ENCODE data around the gene PTPRN2. TPM values are rescaled to one million over a fixed set of nuclear protein-coding genes. Genes with fewer than 3 reads are reported as not detected.

Gene PTPRN2
- polyA plus RNA-seq, 2 donors, result 0.37 to 0.40 TPM

DNA sequence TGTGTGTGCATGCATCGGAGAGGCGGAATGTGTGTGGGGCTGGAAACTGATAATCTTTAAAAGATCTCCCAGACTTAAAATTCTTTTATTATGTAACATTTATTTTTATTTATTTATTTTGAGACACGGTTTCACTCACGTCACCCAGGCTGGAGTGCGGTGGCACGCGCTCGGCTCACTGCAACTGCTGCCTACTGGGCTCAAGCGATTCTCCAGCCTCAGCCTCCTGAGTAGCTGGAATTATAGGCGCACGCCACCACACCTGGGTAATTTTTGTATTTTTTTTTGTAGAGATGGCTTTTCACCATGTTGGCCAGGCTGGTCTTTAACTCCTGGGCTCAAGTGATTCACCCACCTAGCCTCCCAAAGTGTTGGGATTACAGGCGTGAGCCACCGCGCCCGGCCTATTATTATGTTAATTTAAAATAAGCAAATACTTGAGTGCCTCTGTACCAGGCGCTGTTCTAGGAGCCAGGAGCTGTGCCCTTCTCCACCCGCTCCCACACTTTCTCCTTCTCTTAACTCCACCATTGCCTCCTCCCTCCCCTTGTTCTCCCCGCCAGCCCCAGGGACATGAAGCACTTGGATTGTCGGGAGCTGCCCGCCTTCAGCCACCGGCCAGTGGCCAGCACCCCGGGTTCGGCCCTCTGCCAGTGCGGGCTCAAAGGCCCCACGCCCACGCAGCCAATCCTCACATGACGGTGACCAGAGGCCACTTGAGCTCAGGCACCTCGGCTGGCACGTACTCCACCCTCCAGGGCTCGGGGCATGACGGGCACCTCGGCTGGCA, 1087.3 kb downstream of the PTPRN2 start:
- Histone ChIP-seq H3K4me3 (ENCODE audit: low read depth in 1 of 2, low read length in 2 of 2) (no peak overlapping the region), H3K4me1 (ENCODE audit: control insufficient read depth in 2 of 2, insufficient read depth in 2 of 2, low read length in 1 of 2) (no peaks in the 10 kb centered on the region), H3K27me3 (ENCODE audit: control insufficient read depth in 1 of 2, insufficient read depth in 2 of 2, low read length in 2 of 2) (no peaks in the 10 kb centered on the region), H3K9me3 (ENCODE audit: control insufficient read depth in 2 of 2, insufficient read depth in 1 of 2, low read depth in 1 of 2, low read length in 1 of 2) (peaks cover 0 to 3% of the 10 kb centered on the region in 2 donors), H3K36me3 (ENCODE audit: control insufficient read depth in 2 of 2, insufficient read depth in 2 of 2, low read length in 1 of 2) (no peaks in the 10 kb centered on the region), H3K27ac (ENCODE audit: low read depth in 2 of 2, low read length in 1 of 2) (no peak overlapping the region)
- WGBS, 2 donors, result 88% methylated on average over 30 to 32 of the region's 32 CpGs

DNA sequence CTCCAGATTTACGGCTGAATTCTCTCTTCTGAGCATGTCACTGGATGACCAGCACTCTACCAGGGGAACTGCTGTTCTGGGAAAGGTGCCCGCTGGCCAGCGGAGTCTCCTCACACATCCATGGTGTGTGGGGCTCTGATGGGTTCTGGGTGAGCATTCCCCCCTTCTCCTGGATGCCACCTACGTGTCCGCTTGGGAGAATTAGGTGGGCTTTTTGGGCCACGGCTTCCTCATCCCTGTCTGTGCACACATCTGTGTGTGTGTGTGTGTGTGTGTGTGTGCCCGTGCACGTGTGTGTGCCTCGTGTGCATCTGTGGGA, 1087.8 kb downstream of the PTPRN2 start:
- no peaks in the 10 kb centered on the region for H3K27me3 ChIP-seq (ENCODE audit: control insufficient read depth in 1 of 2, insufficient read depth in 2 of 2, low read length in 2 of 2)
- H3K4me3 ChIP-seq (ENCODE audit: low read depth in 1 of 2, low read length in 2 of 2), result no peak overlapping the region
- H3K9me3 ChIP-seq (ENCODE audit: control insufficient read depth in 2 of 2, insufficient read depth in 1 of 2, low read depth in 1 of 2, low read length in 1 of 2), result peaks cover 0 to 3% of the 10 kb centered on the region in 2 donors
- WGBS, 2 donors, result 87% methylated on average over 9 of the region's 9 CpGs
- no peaks in the 10 kb centered on the region for H3K36me3 ChIP-seq (ENCODE audit: control insufficient read depth in 2 of 2, insufficient read depth in 2 of 2, low read length in 1 of 2)
- H3K4me1 ChIP-seq (ENCODE audit: control insufficient read depth in 2 of 2, insufficient read depth in 2 of 2, low read length in 1 of 2), result no peaks in the 10 kb centered on the region
- H3K27ac ChIP-seq (ENCODE audit: low read depth in 2 of 2, low read length in 1 of 2), result no peak overlapping the region

DNA sequence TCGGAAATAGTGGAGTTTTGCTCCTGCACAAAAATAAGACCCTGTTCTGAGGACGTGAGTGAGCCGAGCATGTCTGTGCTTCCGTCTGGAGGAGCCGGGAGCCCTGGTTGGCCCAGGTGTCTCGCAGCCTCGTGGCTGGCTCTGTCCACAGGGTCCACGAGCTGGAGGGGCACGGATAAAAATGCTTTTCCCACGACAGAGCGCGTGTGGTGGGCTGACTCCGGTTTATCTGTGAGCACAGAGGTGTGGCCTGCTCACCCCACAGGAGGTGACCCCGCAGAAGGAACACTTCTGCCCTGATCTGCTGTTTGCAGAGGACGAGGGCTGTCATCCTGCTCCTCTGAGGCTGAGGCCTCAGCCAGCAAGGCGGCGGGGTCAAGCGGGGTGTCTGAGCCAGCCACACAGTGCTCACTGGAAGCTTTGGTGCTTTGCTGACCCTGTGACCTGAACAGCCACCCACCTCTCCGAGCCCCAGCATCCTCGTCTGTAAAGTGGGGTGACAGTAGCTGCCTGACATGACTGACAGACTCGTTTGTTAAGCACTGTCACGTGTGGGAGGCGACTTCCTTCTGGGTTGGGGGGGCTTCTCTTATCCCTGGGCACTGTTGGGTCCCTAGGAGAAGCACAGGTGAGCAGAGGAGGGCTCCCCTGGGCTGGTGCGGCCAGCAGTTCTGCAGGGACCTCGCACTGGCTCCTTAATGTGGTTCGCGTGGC, 1088.3 kb downstream of the PTPRN2 start:
- H3K4me3 ChIP-seq (ENCODE audit: low read depth in 1 of 2, low read length in 2 of 2), result no peak overlapping the region
- no peaks in the 10 kb centered on the region for H3K27me3 ChIP-seq (ENCODE audit: control insufficient read depth in 1 of 2, insufficient read depth in 2 of 2, low read length in 2 of 2)
- H3K9me3 ChIP-seq (ENCODE audit: control insufficient read depth in 2 of 2, insufficient read depth in 1 of 2, low read depth in 1 of 2, low read length in 1 of 2), result peaks cover 0 to 3% of the 10 kb centered on the region in 2 donors
- WGBS, 2 donors, result 78 to 84% methylated on average over 27 of the region's 27 CpGs
- H3K27ac ChIP-seq (ENCODE audit: low read depth in 2 of 2, low read length in 1 of 2), result no peak overlapping the region
- no peaks in the 10 kb centered on the region for H3K4me1 ChIP-seq (ENCODE audit: control insufficient read depth in 2 of 2, insufficient read depth in 2 of 2, low read length in 1 of 2)
- no peaks in the 10 kb centered on the region for H3K36me3 ChIP-seq (ENCODE audit: control insufficient read depth in 2 of 2, insufficient read depth in 2 of 2, low read length in 1 of 2)

DNA sequence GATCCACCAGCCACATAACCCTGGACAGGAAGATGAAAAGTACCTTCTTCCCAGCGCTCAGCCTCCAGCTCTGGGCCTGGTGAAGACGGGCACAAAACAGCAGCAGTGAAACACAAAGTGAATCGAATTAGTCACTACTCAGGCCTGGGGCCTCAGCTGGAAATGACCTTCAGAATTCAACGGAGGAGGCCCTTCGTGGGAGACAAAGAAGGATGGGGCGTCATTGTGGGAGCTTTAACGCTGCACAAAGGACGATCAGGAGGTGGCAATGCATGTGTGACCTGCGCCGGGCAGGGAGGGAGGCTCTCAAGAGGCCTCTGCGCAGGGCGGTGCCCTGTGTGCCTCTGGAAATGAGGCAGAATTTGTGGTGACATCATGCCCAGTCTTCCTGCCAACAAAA, 1089.0 kb downstream of the PTPRN2 start:
- no peaks in the 10 kb centered on the region for H3K27me3 ChIP-seq (ENCODE audit: control insufficient read depth in 1 of 2, insufficient read depth in 2 of 2, low read length in 2 of 2)
- WGBS, 2 donors, result 74 to 78% methylated on average over 12 of the region's 12 CpGs
- H3K4me3 ChIP-seq (ENCODE audit: low read depth in 1 of 2, low read length in 2 of 2), result no peak overlapping the region
- peaks cover 0 to 3% of the 10 kb centered on the region in 2 donors for H3K9me3 ChIP-seq (ENCODE audit: control insufficient read depth in 2 of 2, insufficient read depth in 1 of 2, low read depth in 1 of 2, low read length in 1 of 2)
- no peaks in the 10 kb centered on the region for H3K4me1 ChIP-seq (ENCODE audit: control insufficient read depth in 2 of 2, insufficient read depth in 2 of 2, low read length in 1 of 2)
- no peak overlapping the region for H3K27ac ChIP-seq (ENCODE audit: low read depth in 2 of 2, low read length in 1 of 2)
- H3K36me3 ChIP-seq (ENCODE audit: control insufficient read depth in 2 of 2, insufficient read depth in 2 of 2, low read length in 1 of 2), result no peaks in the 10 kb centered on the region

DNA sequence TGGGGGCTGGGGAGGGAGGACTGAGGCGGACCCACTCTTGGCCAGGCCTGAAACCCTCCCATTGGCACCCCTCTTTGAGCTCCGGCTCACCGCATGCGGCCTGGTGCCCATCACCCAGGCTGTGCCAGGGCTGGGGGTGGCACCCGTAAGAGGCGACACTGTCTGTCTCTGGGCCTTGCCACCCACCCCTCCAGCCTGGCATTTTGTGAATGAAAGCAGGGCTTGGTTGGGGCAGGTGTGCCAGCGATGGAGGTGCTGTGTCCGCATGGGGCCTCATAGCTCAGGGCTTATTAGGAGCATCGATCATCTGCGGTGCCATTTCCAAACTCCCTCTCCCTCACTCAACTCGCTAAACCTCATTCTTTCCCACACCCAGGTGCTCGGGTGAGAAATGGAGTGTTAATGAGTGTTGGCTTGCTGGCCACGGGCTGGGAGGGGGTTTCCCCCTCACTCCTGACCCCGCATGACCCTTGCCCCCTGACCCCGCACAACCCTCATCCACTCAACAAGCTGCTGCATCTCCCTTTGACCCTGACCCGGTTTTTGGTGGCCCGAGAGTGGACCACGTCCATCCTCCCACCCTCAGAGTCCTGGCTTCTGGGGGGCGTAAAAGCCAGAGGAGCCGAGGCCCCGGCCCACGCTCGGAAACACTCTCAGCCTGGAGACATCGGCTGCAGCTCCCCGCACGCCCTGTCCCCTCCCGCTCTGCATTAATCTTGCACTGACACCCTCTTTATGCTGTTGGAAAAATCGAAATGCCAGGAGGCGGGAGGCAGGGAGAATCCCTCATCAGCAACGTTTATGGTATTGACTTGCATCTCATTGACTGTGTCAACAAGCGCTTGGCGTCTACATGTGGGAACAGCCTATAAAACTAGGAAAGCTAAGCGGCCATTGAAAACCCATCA, 1089.6 kb downstream of the PTPRN2 start:
- WGBS, 2 donors, result 62 to 73% methylated on average over 33 of the region's 33 CpGs
- Histone ChIP-seq H3K27ac (ENCODE audit: low read depth in 2 of 2, low read length in 1 of 2) (no peak overlapping the region), H3K27me3 (ENCODE audit: control insufficient read depth in 1 of 2, insufficient read depth in 2 of 2, low read length in 2 of 2) (no peaks in the 10 kb centered on the region), H3K4me1 (ENCODE audit: control insufficient read depth in 2 of 2, insufficient read depth in 2 of 2, low read length in 1 of 2) (no peaks in the 10 kb centered on the region), H3K9me3 (ENCODE audit: control insufficient read depth in 2 of 2, insufficient read depth in 1 of 2, low read depth in 1 of 2, low read length in 1 of 2) (peaks cover 0 to 3% of the 10 kb centered on the region in 2 donors), H3K4me3 (ENCODE audit: low read depth in 1 of 2, low read length in 2 of 2) (no peak overlapping the region), H3K36me3 (ENCODE audit: control insufficient read depth in 2 of 2, insufficient read depth in 2 of 2, low read length in 1 of 2) (no peaks in the 10 kb centered on the region)

DNA sequence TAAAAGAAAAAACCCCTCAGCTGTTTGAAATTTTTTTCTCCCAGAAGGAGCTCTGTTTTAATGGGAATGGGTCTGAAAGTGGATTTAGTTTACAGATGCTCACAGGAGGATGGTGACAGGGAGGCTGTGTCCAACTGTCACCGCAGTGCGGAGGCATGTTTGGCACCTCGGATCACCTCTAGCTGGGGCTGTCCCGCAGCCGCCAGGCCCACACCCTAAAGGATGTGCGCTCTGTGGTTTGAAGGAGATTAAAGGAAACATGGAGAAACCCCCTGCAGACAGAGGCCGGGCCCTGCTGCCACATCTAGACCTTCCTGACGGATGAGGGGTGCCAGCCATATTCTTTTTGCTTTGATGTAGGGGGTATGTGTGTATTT, 1090.3 kb downstream of the PTPRN2 start:
- Histone ChIP-seq H3K27me3 (ENCODE audit: control insufficient read depth in 1 of 2, insufficient read depth in 2 of 2, low read length in 2 of 2) (no peaks in the 10 kb centered on the region), H3K4me1 (ENCODE audit: control insufficient read depth in 2 of 2, insufficient read depth in 2 of 2, low read length in 1 of 2) (no peaks in the 10 kb centered on the region)
- WGBS, 2 donors, result 79 to 83% methylated on average over 8 of the region's 8 CpGs

DNA sequence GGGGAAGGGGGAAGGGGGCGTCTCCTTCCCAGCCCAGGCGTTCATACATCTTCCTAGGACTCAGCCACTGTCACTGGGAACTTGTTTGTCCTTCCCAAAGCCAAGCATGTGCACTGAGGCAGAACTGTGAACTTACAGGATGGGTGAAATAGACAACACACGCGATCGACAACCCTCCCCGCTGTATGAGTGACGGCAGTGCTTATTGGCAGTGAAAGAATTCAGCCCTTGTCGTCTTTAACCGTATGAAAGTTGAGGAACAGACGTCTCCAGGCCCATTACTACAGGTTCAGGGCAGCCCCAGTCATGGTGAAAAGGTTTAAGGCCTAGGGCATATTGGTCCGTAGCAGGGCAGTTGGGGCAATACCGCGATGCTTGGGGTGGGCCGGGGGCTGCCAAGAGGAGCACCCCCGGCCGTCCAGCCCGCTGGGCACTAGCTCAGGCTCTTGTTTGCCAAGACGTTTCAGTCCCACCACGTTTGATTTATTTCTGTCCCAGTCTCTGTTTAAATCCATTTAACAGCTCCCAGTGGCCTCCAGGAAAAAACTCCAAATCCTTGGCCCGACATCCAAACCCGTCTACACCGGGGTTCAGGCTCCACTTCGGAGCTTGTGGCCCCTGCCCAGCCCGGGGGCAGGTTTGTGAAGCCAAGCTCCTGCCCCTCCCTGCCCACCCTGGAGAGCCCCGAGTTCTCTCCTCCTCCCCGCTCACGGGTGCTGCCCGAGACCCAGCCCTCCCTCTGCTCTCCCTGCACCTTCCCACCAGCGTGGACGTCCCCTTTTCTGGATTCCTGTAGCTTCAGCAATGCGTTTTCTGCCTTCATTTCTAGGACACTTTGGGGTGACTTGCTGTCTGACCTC, 1091.0 kb downstream of the PTPRN2 start:
- no peak overlapping the region for H3K4me3 ChIP-seq (ENCODE audit: low read depth in 1 of 2, low read length in 2 of 2)
- WGBS, 2 donors, result 73% methylated on average over 31 of the region's 31 CpGs

More for the DNA sequence above, 1090.3 kb downstream of the PTPRN2 start:
- no peaks in the 10 kb centered on the region for H3K36me3 ChIP-seq (ENCODE audit: control insufficient read depth in 2 of 2, insufficient read depth in 2 of 2, low read length in 1 of 2)
- H3K9me3 ChIP-seq (ENCODE audit: control insufficient read depth in 2 of 2, insufficient read depth in 1 of 2, low read depth in 1 of 2, low read length in 1 of 2), result peaks cover 0 to 3% of the 10 kb centered on the region in 2 donors
- no peak overlapping the region for H3K27ac ChIP-seq (ENCODE audit: low read depth in 2 of 2, low read length in 1 of 2)
- no peak overlapping the region for H3K4me3 ChIP-seq (ENCODE audit: low read depth in 1 of 2, low read length in 2 of 2)

DNA sequence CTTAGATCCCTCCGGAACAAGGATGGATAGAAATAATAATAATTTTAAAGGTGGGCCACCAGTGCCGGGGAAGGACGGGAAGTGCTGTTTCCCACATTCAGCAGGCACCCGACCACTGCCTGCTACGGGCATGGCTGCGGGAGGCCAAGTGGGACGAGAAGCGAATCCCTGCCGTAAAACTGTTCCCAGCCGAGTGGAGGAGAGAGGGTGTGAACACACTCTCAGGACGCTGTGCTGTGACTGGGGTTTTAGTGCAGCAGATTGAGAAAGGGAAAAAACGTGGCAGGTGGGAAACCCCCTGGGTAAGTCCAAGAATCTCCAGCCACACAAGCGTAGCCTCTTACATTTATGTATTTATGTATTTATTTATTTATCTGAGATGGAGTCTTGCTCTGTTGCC, 1092.0 kb downstream of the PTPRN2 start:
- Histone ChIP-seq H3K4me1 (ENCODE audit: control insufficient read depth in 2 of 2, insufficient read depth in 2 of 2, low read length in 1 of 2) (no peaks in the 10 kb centered on the region), H3K9me3 (ENCODE audit: control insufficient read depth in 2 of 2, insufficient read depth in 1 of 2, low read depth in 1 of 2, low read length in 1 of 2) (no peaks in the 10 kb centered on the region), H3K36me3 (ENCODE audit: control insufficient read depth in 2 of 2, insufficient read depth in 2 of 2, low read length in 1 of 2) (no peaks in the 10 kb centered on the region), H3K27ac (ENCODE audit: low read depth in 2 of 2, low read length in 1 of 2) (no peak overlapping the region), H3K4me3 (ENCODE audit: low read depth in 1 of 2, low read length in 2 of 2) (no peak overlapping the region), H3K27me3 (ENCODE audit: control insufficient read depth in 1 of 2, insufficient read depth in 2 of 2, low read length in 2 of 2) (no peaks in the 10 kb centered on the region)
- 75 to 78% methylated on average over 13 of the region's 13 CpGs for WGBS, 2 donors

More for the DNA sequence above, 1091.0 kb downstream of the PTPRN2 start:
- H3K27ac ChIP-seq (ENCODE audit: low read depth in 2 of 2, low read length in 1 of 2), result no peak overlapping the region
- no peaks in the 10 kb centered on the region for H3K27me3 ChIP-seq (ENCODE audit: control insufficient read depth in 1 of 2, insufficient read depth in 2 of 2, low read length in 2 of 2)
- peaks cover 0 to 3% of the 10 kb centered on the region in 2 donors for H3K9me3 ChIP-seq (ENCODE audit: control insufficient read depth in 2 of 2, insufficient read depth in 1 of 2, low read depth in 1 of 2, low read length in 1 of 2)
- no peaks in the 10 kb centered on the region for H3K36me3 ChIP-seq (ENCODE audit: control insufficient read depth in 2 of 2, insufficient read depth in 2 of 2, low read length in 1 of 2)
- no peaks in the 10 kb centered on the region for H3K4me1 ChIP-seq (ENCODE audit: control insufficient read depth in 2 of 2, insufficient read depth in 2 of 2, low read length in 1 of 2)

DNA sequence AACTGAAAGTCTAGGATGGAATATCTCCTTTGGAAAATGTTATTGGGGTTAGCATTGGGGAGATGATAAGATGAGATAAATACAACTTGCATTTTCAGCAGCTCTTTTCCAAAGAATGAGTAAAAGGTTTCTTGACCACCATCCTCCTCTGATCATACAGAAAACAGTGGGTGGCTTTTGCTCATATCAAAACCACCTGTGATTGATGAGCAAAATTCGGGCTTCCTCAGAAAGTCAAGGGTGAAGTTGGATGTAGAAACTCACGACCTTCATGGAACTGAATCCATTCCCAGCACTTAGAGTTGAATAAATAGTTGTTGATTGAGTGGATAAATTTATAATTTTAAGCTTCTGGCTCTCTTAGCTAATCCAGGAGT, 1092.5 kb downstream of the PTPRN2 start:
- H3K27me3 ChIP-seq (ENCODE audit: control insufficient read depth in 1 of 2, insufficient read depth in 2 of 2, low read length in 2 of 2), result no peaks in the 10 kb centered on the region
- H3K9me3 ChIP-seq (ENCODE audit: control insufficient read depth in 2 of 2, insufficient read depth in 1 of 2, low read depth in 1 of 2, low read length in 1 of 2), result no peaks in the 10 kb centered on the region
- 34 to 42% methylated on average over 2 of the region's 2 CpGs for WGBS, 2 donors
- no peak overlapping the region for H3K27ac ChIP-seq (ENCODE audit: low read depth in 2 of 2, low read length in 1 of 2)
- no peak overlapping the region for H3K4me3 ChIP-seq (ENCODE audit: low read depth in 1 of 2, low read length in 2 of 2)
- H3K36me3 ChIP-seq (ENCODE audit: control insufficient read depth in 2 of 2, insufficient read depth in 2 of 2, low read length in 1 of 2), result no peaks in the 10 kb centered on the region
- H3K4me1 ChIP-seq (ENCODE audit: control insufficient read depth in 2 of 2, insufficient read depth in 2 of 2, low read length in 1 of 2), result no peaks in the 10 kb centered on the region
